Activated naive CD4-positive, alpha-beta T cell treated with anti-CD3 and anti-CD28 coated beads for 36 hours (primary cell): ENCODE data around the gene INO80D. TPM values are rescaled to one million over a fixed set of nuclear protein-coding genes. Genes with fewer than 3 reads are reported as not detected.

Experiments used
- CTCF ChIA-PET: fragments of 350-600 bp; sonication (Branson Sonifier 250); formaldehyde crosslinking; loops from one replicate; lab custom pipeline; 2021; ENCODE audit warnings: antibody characterized with exemption; lab: Charles Lee
- DNase-seq: peaks from one replicate; pipeline ENCODE4 v3.0.0-alpha.2; 2020
- H3K27ac Mint-ChIP-seq: one replicate; pipeline ENCODE4 v1.8.0; 2021; ENCODE audit warnings: mild to moderate bottlenecking, mixed read lengths
- H3K27me3 Mint-ChIP-seq: one replicate; pipeline ENCODE4 v1.8.0; 2021; ENCODE audit warnings: low read depth, mixed read lengths
- H3K36me3 Mint-ChIP-seq: one replicate; pipeline ENCODE4 v1.8.0; 2021; ENCODE audit warnings: low read depth, mixed read lengths
- H3K4me1 Mint-ChIP-seq: one replicate; pipeline ENCODE4 v1.8.0; 2021; ENCODE audit warnings: low read depth, mixed read lengths
- H3K4me3 Mint-ChIP-seq: one replicate; pipeline ENCODE4 v1.8.0; 2021; ENCODE audit warnings: mild to moderate bottlenecking, moderate library complexity, mixed read lengths
- H3K9me3 Mint-ChIP-seq: one replicate; pipeline ENCODE4 v1.8.0; 2021; ENCODE audit warnings: mixed read lengths
- intact Hi-C: fragments of 100-400 bp; cut with micrococcal nuclease; formaldehyde crosslinking; loops from one replicate; pipeline ENCODE4 v1.15.1; 2023
- total RNA-seq, 2 experiments: library from RNA; stranded (reverse); gene quantifications; one replicate each; pipeline ENCODE4 v1.2.3, GENCODE V29; 2021

The INO80D gene
- total RNA-seq, 2 experiments from 2014 or later = 14.8 to 15.0 TPM

- Mint-ChIP-seq H3K27ac (no peak overlapping the region), H3K27me3 (no peaks in the 10 kb centered on the region), H3K4me3 (no peak overlapping the region), H3K4me1 (no peaks in the 10 kb centered on the region), H3K36me3 (no peaks in the 10 kb centered on the region), H3K9me3 (no peaks in the 10 kb centered on the region)
- no peak for DNase-seq
- intact Hi-C loops = no loop called here
- CTCF ChIA-PET = interaction anchor here (1.0 kb wide), 1 partner anchor 12 kb away, joined by 3 read pairs; the partner anchor contains the start of gene INO80D
Measured at GRCh38 chr2:206098471-206098870, 12.5 kb upstream of the INO80D start.

GRCh38 chr2:206096876-206097275 is 10.9 kb upstream of the INO80D start:
- Mint-ChIP-seq H3K4me1 (peaks cover 3% of the 10 kb centered on the region), H3K27me3 (no peaks in the 10 kb centered on the region), H3K36me3 (no peaks in the 10 kb centered on the region), H3K27ac (no peak overlapping the region), H3K4me3 (no peak overlapping the region), H3K9me3 (no peaks in the 10 kb centered on the region)
- CTCF ChIA-PET = interaction anchor here (0.9 kb wide), 1 partner anchor 17 kb away, joined by 4 read pairs; no protein-coding TSS in a partner anchor
- intact Hi-C loops = no loop called here
- DNase-seq = no peak

GRCh38 chr2:206095536-206096332 is 9.8 kb upstream of the INO80D start:
- Mint-ChIP-seq H3K4me1 (peaks cover 5% of the 10 kb centered on the region), H3K27ac (no peak overlapping the region), H3K27me3 (no peaks in the 10 kb centered on the region), H3K36me3 (no peaks in the 10 kb centered on the region), H3K4me3 (no peak overlapping the region), H3K9me3 (no peaks in the 10 kb centered on the region)
- intact Hi-C loops = no loop called here
- DNase-seq = no peak
- CTCF ChIA-PET = interaction anchor here (0.7 kb wide), 2 partner anchors 9 to 1165 kb away, joined by 4 to 5 read pairs; no protein-coding TSS in a partner anchor

GRCh38 chr2:206092297-206092696 is 6.3 kb upstream of the INO80D start:
- Mint-ChIP-seq H3K27me3 (no peaks in the 10 kb centered on the region), H3K36me3 (no peaks in the 10 kb centered on the region), H3K4me3 (no peak overlapping the region), H3K4me1 (peaks cover 14% of the 10 kb centered on the region), H3K9me3 (no peaks in the 10 kb centered on the region), H3K27ac (no peak overlapping the region)
- DNase-seq = no peak
- CTCF ChIA-PET = no interaction called here
- intact Hi-C loops = no loop called here

- H3K36me3 Mint-ChIP-seq = peaks cover 7% of the 10 kb centered on the region
- H3K27me3 Mint-ChIP-seq = no peaks in the 10 kb centered on the region
- CTCF ChIA-PET = interaction anchor here (0.5 to 0.9 kb wide), 6 partner anchors 8 to 486 kb away, joined by 3 to 4 read pairs (median 3); no protein-coding TSS in a partner anchor
- intact Hi-C loops = loop anchor here (5.0 kb wide), 2 partner anchors 679 to 1429 kb away; partner anchors contain the start of genes FASTKD2 and MDH1B
- DNase-seq = no peak
- H3K9me3 Mint-ChIP-seq = no peaks in the 10 kb centered on the region
- peaks cover 27% of the 10 kb centered on the region for H3K4me1 Mint-ChIP-seq
- no peak overlapping the region for H3K4me3 Mint-ChIP-seq
- no peak overlapping the region for H3K27ac Mint-ChIP-seq
Measured at GRCh38 chr2:206088248-206088647, 2.3 kb upstream of the INO80D start.

GRCh38 chr2:206086716-206087350 is 859 bp upstream of the INO80D start:
- H3K4me3 Mint-ChIP-seq = peak overlapping the region; percentile 97
- no peaks in the 10 kb centered on the region for H3K27me3 Mint-ChIP-seq
- CTCF ChIA-PET = interaction anchor here (0.5 to 1.2 kb wide), 5 partner anchors 8 to 1723 kb away, joined by 3 to 4 read pairs (median 4); no protein-coding TSS in a partner anchor
- intact Hi-C loops = loop anchor here (1.0 to 5.0 kb wide), 4 partner anchors 56 to 1430 kb away; partner anchors contain the start of genes EEF1B2, FASTKD2, MDH1B and NDUFS1
- H3K36me3 Mint-ChIP-seq = peaks cover 7% of the 10 kb centered on the region
- no peaks in the 10 kb centered on the region for H3K9me3 Mint-ChIP-seq
- peaks cover 32% of the 10 kb centered on the region for H3K4me1 Mint-ChIP-seq
- H3K27ac Mint-ChIP-seq = peak overlapping the region; percentile 100
- DNase-seq = no peak

- intact Hi-C loops = loop anchor here (5.0 kb wide), 2 partner anchors 682 to 1432 kb away; partner anchors contain the start of genes FASTKD2 and MDH1B
- Mint-ChIP-seq H3K9me3 (no peaks in the 10 kb centered on the region), H3K36me3 (peaks cover 7% of the 10 kb centered on the region), H3K27me3 (no peaks in the 10 kb centered on the region), H3K4me3 (peak overlapping the region; percentile 97), H3K4me1 (peaks cover 35% of the 10 kb centered on the region), H3K27ac (peak overlapping the region; percentile 93)
- CTCF ChIA-PET = interaction anchor here (0.7 kb wide), 1 partner anchor 45 kb away, joined by 3 read pairs; no protein-coding TSS in a partner anchor
- DNase-seq = peak; percentile 43
Measured at GRCh38 chr2:206084870-206085741, 868 bp downstream of the INO80D start.

GRCh38 chr2:206084439-206084869 is 1.5 kb downstream of the INO80D start:
- no peaks in the 10 kb centered on the region for H3K27me3 Mint-ChIP-seq

GRCh38 chr2:206083602-206084438 is 2.2 kb downstream of the INO80D start:
- H3K27me3 Mint-ChIP-seq = no peaks in the 10 kb centered on the region
- no peaks in the 10 kb centered on the region for H3K9me3 Mint-ChIP-seq
- DNase-seq = peak; percentile 32
- peak overlapping the region; percentile 93 for H3K27ac Mint-ChIP-seq
- H3K36me3 Mint-ChIP-seq = peaks cover 7% of the 10 kb centered on the region
- H3K4me3 Mint-ChIP-seq = peak overlapping the region; percentile 95
- CTCF ChIA-PET = interaction anchor here (0.6 to 1.0 kb wide), 3 partner anchors 54 to 61 kb away, joined by 3 read pairs; no protein-coding TSS in a partner anchor
- intact Hi-C loops = no loop called here
- peaks cover 38% of the 10 kb centered on the region for H3K4me1 Mint-ChIP-seq

More at GRCh38 chr2:206084439-206084869, 1.5 kb downstream of the INO80D start:
- DNase-seq = peak; percentile 40
- intact Hi-C loops = no loop called here
- no peaks in the 10 kb centered on the region for H3K9me3 Mint-ChIP-seq
- peaks cover 7% of the 10 kb centered on the region for H3K36me3 Mint-ChIP-seq
- H3K4me3 Mint-ChIP-seq = peak overlapping the region; percentile 95
- peaks cover 39% of the 10 kb centered on the region for H3K4me1 Mint-ChIP-seq
- CTCF ChIA-PET = interaction anchor here (0.6 to 1.0 kb wide), 2 partner anchors 60 to 61 kb away, joined by 3 read pairs; no protein-coding TSS in a partner anchor
- H3K27ac Mint-ChIP-seq = peak overlapping the region; percentile 93

GRCh38 chr2:206082298-206082843 is 3.6 kb downstream of the INO80D start:
- intact Hi-C loops = no loop called here
- H3K27ac Mint-ChIP-seq = no peak overlapping the region
- CTCF ChIA-PET = no interaction called here

More at GRCh38 chr2:206082298-206082843, 3.6 kb downstream of the INO80D start:
- peaks cover 9% of the 10 kb centered on the region for H3K36me3 Mint-ChIP-seq
- H3K9me3 Mint-ChIP-seq = no peaks in the 10 kb centered on the region
- no peak overlapping the region for H3K4me3 Mint-ChIP-seq
- no peak for DNase-seq
- peaks cover 40% of the 10 kb centered on the region for H3K4me1 Mint-ChIP-seq
- H3K27me3 Mint-ChIP-seq = no peaks in the 10 kb centered on the region
